ENCODE results near the gene CRKL.

- TF ChIP-seq FOXA1 (IDR thresholded peaks at IDR 0.05) (no peak), ELF4 (IDR thresholded peaks at IDR 0.05) (no peak), FOXM1 (IDR thresholded peaks at IDR 0.05; ENCODE audit: borderline replicate concordance) (no peak), SP1 (IDR thresholded peaks at IDR 0.05) (no peak)
These were observed 69.2 kb downstream of the CRKL start for GRCh38 chr22:20986365-20986764.

All from HEK293T (cell line).